Brain microvascular endothelial cell (primary cell): ENCODE results near the gene IL1B.

Source experiments
- DNase-seq: peaks from one replicate; pipeline ENCODE4 v3.0.0-alpha.2; 2020
- H3K27ac ChIP-seq: fragments of 250-450 bp; sonication (Bioruptor Pico); 2 replicates; pipeline ENCODE4 v1.5.1; 2020; ENCODE audit warnings: mild to moderate bottlenecking, moderate library complexity
- H3K27me3 ChIP-seq: fragments of 250-450 bp; sonication (Bioruptor Pico); replicated peaks from 2 replicates; pipeline ENCODE4 v1.5.1; 2020; ENCODE audit warnings: mild to moderate bottlenecking
- H3K36me3 ChIP-seq: fragments of 250-450 bp; sonication (Bioruptor Pico); replicated peaks from 2 replicates; pipeline ENCODE4 v1.5.1; 2020; ENCODE audit warnings: mild to moderate bottlenecking
- H3K4me3 ChIP-seq: 2 replicates; pipeline ENCODE4 v1.5.1; 2011; ENCODE audit warnings: low read depth, mild to moderate bottlenecking, control low read depth, low read length, moderate library complexity
- in situ Hi-C: cut with HindIII; loops from 2 replicates; pipeline ENCODE4 v1.10.0; 2017; ENCODE audit warnings: low sequenced_read_pairs, low pct_ligation_motif_present
- TF ChIP-seq, protein P1 (sequence below): IDR thresholded peaks from 2 replicates; pipeline ENCODE4 v1.5.1; 2011; ENCODE audit warnings: low read depth, mild to moderate bottlenecking, moderate library complexity, low read length, control low read depth, inconsistent platforms; ENCODE audit errors: missing control alignments

IL1B gene

DNA sequence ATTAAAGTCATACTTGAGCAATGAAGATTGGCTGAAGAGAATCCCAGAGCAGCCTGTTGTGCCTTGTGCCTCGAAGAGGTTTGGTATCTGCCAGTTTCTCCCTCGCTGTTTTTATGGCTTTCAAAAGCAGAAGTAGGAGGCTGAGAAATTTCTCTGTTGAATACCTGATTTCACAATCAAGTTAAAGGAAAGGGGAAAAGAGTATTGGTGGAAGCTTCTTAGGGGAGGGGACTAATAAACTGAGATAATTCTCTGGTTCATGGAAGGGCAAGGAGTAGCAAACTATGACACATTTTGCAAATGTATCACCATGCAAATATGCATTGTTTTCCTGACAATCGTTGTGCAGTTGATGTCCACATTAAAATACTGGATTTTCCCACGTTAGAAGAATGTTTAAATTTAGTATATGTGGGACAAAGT lies at the start of gene IL1B:
IL1B (minus strand) TSS at position 85 of the 423 bp plus-strand sequence. CDS start 550 bp downstream, outside the sequence.
- Histone ChIP-seq H3K4me3 (peak within 1 kb of the TSS; percentile 9), H3K27me3 (no peaks in the 10 kb centered on the region), H3K36me3 (peaks cover 23% of the 10 kb centered on the region), H3K27ac (peak within 1 kb of the TSS; percentile 98)
- DNase-seq = peak; percentile 81
- in situ Hi-C loops = no loop called here
- TF ChIP-seq, protein P1, sequence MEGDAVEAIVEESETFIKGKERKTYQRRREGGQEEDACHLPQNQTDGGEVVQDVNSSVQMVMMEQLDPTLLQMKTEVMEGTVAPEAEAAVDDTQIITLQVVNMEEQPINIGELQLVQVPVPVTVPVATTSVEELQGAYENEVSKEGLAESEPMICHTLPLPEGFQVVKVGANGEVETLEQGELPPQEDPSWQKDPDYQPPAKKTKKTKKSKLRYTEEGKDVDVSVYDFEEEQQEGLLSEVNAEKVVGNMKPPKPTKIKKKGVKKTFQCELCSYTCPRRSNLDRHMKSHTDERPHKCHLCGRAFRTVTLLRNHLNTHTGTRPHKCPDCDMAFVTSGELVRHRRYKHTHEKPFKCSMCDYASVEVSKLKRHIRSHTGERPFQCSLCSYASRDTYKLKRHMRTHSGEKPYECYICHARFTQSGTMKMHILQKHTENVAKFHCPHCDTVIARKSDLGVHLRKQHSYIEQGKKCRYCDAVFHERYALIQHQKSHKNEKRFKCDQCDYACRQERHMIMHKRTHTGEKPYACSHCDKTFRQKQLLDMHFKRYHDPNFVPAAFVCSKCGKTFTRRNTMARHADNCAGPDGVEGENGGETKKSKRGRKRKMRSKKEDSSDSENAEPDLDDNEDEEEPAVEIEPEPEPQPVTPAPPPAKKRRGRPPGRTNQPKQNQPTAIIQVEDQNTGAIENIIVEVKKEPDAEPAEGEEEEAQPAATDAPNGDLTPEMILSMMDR = no peak

DNA sequence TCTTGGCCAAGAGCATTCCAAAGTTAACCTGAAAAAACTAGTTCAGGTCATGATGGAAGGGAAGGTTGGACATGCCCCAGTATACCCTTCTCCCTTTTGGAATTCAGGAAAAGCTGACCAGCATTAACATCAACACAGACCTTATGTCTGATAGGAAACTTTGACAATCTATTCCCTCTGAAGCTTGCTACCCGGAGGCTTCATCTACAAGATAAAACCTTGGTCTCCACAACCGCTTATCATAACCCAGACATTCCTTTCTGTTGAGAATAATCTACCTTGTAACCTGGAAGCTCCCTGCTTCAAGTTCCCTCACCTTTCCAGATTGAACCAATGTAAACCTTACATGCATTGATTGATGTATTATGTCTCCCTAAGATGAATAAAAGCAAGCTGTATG lies 49.7 kb upstream of the IL1B start:
- no peak for DNase-seq
- no peak overlapping the region for H3K27ac ChIP-seq
- H3K27me3 ChIP-seq = no peaks in the 10 kb centered on the region
- in situ Hi-C loops = no loop called here
- H3K36me3 ChIP-seq = no peaks in the 10 kb centered on the region
- TF ChIP-seq, protein P1 = no peak
- H3K4me3 ChIP-seq = no peak overlapping the region

DNA sequence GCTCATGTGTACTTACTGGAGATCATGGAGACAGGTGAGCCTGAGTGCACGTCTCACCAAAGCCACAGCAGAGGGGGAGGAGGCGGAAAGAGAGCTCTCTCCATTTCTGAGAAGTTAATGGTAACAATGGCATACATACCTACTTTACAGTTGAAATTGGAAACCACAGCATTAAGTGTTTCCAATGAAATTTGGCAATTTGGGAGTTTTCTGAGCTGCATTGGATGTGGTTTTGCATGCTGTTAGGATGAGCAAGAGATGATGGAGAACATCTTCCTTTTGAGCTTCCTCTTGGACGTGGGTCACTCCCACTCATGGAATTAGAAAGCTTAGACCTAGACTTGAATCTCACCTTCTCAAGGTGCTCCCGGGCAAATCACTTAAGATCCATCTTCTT lies 48.9 kb upstream of the IL1B start:
- Histone ChIP-seq H3K4me3 (no peak overlapping the region), H3K27ac (no peak overlapping the region), H3K27me3 (no peaks in the 10 kb centered on the region), H3K36me3 (no peaks in the 10 kb centered on the region)
- TF ChIP-seq, protein P1 = no peak
- in situ Hi-C loops = no loop called here
- no peak for DNase-seq

DNA sequence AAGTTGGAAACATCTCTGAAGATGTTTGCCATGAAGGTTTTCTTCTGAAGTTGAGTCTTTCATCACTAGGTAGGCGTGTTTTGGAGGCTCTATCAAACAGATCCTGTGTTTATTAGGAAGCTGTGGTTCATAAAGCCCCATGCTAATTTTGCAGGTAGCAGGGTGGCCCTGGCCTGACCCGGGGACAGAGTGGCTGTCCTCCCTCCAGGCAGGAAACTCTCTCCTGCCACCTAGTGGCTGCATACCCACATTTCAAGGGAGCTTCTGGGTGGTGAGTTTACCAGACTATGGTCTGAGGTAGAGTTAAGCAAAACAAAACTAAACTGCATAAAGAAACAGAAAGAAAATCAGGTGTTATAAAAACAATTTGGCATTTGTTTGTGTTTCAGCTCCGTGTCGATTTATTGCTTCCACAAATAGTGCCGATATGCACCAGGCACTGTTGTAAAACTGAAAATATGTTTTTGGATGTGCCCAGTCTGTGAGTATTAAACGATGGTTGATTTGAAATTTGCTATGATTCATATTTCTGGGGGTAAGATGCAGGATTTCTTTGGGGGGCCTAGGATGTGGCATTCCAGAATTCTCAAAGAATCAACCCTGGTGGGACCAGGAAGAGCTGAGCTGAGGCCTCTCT lies 48.4 kb upstream of the IL1B start:
- DNase-seq = peak; percentile 15
- in situ Hi-C loops = no loop called here
- Histone ChIP-seq H3K36me3 (no peaks in the 10 kb centered on the region), H3K27ac (no peak overlapping the region), H3K27me3 (no peaks in the 10 kb centered on the region), H3K4me3 (no peak overlapping the region)
- TF ChIP-seq, protein P1 = peak; percentile 83

DNA sequence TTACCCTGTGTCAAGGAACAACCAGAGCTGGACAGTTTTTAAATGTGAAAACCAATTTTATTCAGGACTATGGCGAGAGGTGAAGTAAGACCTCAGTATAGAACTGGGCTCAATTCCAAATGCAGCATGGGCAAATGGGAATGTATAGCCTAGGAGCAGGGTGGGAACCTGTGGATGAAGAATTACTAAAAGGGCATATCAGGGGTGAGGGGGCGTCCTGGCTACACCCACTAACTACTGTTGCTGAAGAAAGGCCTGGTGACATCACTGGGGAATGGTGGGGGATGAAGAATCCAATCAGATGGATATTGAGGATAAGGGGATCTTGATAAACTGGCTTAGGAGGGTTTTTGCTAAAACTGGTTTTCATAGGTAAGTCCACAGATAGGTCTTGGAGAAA lies 47.1 kb upstream of the IL1B start:
- in situ Hi-C loops = no loop called here
- no peak overlapping the region for H3K4me3 ChIP-seq
- H3K27ac ChIP-seq = no peak overlapping the region
- no peaks in the 10 kb centered on the region for H3K27me3 ChIP-seq
- no peaks in the 10 kb centered on the region for H3K36me3 ChIP-seq
- TF ChIP-seq, protein P1 = no peak
- no peak for DNase-seq
